Astrocyte of the cerebellum (primary cell): ENCODE measurements around the gene PTPN11.
A peak's percentile ranks its signal among the peaks of the same experiment; 100 is the strongest.
"Not testable (repeated sequence)": the region's sequence is repeated elsewhere in the genome, so short reads cannot be mapped to it uniquely, and the experiment has no call there.

ENCODE experiments used
- DNase-seq: peaks from one replicate; pipeline ENCODE4 v3.0.0-alpha.2; 2011; ENCODE audit warnings: low read depth
- H3K4me3 ChIP-seq: 2 replicates; pipeline ENCODE4 v1.5.1; 2011; ENCODE audit warnings: mild to moderate bottlenecking, low read depth, low read length, moderate library complexity
- in situ Hi-C: cut with HindIII; loops from 2 replicates; pipeline ENCODE4 v1.10.0; 2017; ENCODE audit warnings: low sequenced_read_pairs
- TF ChIP-seq, protein P1 (sequence below): IDR thresholded peaks from 2 replicates; pipeline ENCODE4 v1.5.1; 2012; ENCODE audit warnings: low read length, low read depth, moderate library complexity, mild to moderate bottlenecking; ENCODE audit errors: missing control alignments

The PTPN11 gene

GRCh38 chr12:112518365-112518735 is 99.6 kb downstream of the PTPN11 start:
- TF ChIP-seq, protein P1, sequence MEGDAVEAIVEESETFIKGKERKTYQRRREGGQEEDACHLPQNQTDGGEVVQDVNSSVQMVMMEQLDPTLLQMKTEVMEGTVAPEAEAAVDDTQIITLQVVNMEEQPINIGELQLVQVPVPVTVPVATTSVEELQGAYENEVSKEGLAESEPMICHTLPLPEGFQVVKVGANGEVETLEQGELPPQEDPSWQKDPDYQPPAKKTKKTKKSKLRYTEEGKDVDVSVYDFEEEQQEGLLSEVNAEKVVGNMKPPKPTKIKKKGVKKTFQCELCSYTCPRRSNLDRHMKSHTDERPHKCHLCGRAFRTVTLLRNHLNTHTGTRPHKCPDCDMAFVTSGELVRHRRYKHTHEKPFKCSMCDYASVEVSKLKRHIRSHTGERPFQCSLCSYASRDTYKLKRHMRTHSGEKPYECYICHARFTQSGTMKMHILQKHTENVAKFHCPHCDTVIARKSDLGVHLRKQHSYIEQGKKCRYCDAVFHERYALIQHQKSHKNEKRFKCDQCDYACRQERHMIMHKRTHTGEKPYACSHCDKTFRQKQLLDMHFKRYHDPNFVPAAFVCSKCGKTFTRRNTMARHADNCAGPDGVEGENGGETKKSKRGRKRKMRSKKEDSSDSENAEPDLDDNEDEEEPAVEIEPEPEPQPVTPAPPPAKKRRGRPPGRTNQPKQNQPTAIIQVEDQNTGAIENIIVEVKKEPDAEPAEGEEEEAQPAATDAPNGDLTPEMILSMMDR: no peak
- DNase-seq: no peak
- in situ Hi-C loops: no loop called here
- H3K4me3 ChIP-seq: no peak overlapping the region

GRCh38 chr12:112519841-112520340 is 101.1 kb downstream of the PTPN11 start:
- in situ Hi-C loops, DNase-seq, H3K4me3 ChIP-seq: not testable (repeated sequence)

DNA sequence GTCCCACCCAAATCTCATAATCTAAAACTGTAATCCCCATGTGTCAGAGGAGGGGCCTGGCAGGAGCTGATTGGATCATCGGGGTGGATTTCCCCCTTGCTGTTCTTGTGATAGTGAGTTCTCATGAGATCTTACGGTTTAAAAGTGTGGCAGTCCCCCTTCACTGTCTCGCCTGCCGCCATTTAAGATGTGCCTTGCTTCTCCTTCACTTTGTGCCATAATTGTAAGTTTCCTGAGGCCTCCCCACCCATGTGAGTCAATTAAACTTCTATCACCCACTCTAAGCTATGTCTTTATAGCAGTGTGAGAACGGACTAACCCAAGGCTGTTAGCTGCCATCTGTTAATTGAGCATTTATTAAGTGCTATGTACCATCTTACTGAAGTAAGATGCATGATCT is 105.1 kb downstream of the PTPN11 start:
- TF ChIP-seq, protein P1: no peak
- DNase-seq: no peak
- in situ Hi-C loops: no loop called here
- no peak overlapping the region for H3K4me3 ChIP-seq

GRCh38 chr12:112524269-112524668 is 105.5 kb downstream of the PTPN11 start:
- in situ Hi-C loops: no loop called here
- H3K4me3 ChIP-seq: no peak overlapping the region
- no peak for DNase-seq
- TF ChIP-seq, protein P1: no peak

DNA sequence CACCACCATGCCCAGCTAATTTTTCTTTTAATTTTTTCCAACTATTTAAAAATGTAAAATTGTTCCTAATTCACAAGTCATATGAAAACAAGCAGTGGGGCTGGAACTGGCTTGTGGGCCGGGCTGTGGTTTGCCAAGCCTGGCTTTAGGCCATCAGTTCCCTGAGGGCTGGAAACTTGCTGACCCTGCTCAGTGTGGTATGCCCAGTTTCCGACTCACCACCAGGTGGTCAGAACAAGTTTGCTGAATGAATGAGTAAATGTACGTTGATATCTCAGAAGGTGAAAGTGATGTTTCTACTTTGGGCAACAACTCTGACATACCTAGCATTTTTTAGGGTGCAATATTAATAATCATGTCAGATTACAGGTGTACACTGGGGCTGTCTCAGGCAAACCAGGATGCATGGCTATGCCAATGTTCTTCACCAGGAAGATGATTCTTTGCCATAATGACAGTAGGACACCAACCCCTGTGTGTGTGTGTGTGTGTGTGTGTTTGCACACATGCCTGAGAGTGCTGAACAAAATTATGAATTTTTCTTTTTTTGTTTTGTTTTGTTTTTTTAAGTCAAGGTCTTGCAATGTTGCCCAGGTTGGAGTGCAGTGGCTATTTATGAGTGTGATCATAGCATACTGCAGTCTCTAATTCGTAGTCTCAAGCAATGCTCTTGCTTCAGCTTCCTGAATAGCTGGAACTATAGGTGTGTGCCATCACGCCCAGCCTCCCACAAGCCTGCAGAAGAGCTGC is 106.1 kb downstream of the PTPN11 start:
- DNase-seq: peak; percentile 34
- H3K4me3 ChIP-seq: no peak overlapping the region
- TF ChIP-seq, protein P1: peak; percentile 31
- in situ Hi-C loops: no loop called here

- TF ChIP-seq, protein P1: no peak
- in situ Hi-C loops: no loop called here
- no peak overlapping the region for H3K4me3 ChIP-seq
- DNase-seq: no peak
Measured at GRCh38 chr12:112525426-112525809, 106.7 kb downstream of the PTPN11 start.

GRCh38 chr12:112527082-112527481 is 108.3 kb downstream of the PTPN11 start:
- no peak for DNase-seq
- no peak overlapping the region for H3K4me3 ChIP-seq
- TF ChIP-seq, protein P1: no peak
- in situ Hi-C loops: no loop called here
